MM.1S (cell line): Measurements from ENCODE around the gene PCDH18.

Experiments
- DNase-seq: peaks from one replicate; pipeline ENCODE4 v3.0.0-alpha.2; 2015
- H2AFZ ChIP-seq: fragments of 300-600 bp; sonication (generic); 2 replicates; pipeline ENCODE4 v1.6.0; 2016; ENCODE audit warnings: antibody characterized with exemption, low read length
- H3F3A ChIP-seq: fragments of 300-600 bp; sonication (generic); 2 replicates; pipeline ENCODE4 v1.6.1; 2016; ENCODE audit warnings: mild to moderate bottlenecking, antibody characterized with exemption, low read length, moderate library complexity, mixed read lengths; ENCODE audit not compliant: insufficient read depth
- H3K27ac ChIP-seq: fragments of 300-600 bp; sonication (generic); 2 replicates; pipeline ENCODE4 v1.5.1; 2016; ENCODE audit warnings: mild to moderate bottlenecking, low read length
- H3K27me3 ChIP-seq: fragments of 300-600 bp; sonication (generic); replicated peaks from 2 replicates; pipeline ENCODE4 v1.6.0; 2016; ENCODE audit warnings: low read length; ENCODE audit not compliant: insufficient read depth
- H3K36me3 ChIP-seq: fragments of 300-600 bp; sonication (generic); replicated peaks from 2 replicates; pipeline ENCODE4 v1.6.1; 2016; ENCODE audit warnings: mild to moderate bottlenecking, low read length, mixed read lengths; ENCODE audit not compliant: insufficient read depth
- H3K4me1 ChIP-seq: fragments of 300-600 bp; sonication (generic); 2 replicates; pipeline ENCODE4 v1.6.1; 2016; ENCODE audit warnings: low read length, mixed read lengths
- H3K4me2 ChIP-seq: fragments of 300-600 bp; sonication (generic); 2 replicates; pipeline ENCODE4 v1.6.0; 2016; ENCODE audit warnings: low read depth, low read length
- H3K4me3 ChIP-seq: fragments of 300-600 bp; sonication (generic); 2 replicates; pipeline ENCODE4 v1.5.1; 2016; ENCODE audit warnings: low read length, mixed read lengths
- H3K79me2 ChIP-seq: fragments of 300-600 bp; sonication (generic); 2 replicates; pipeline ENCODE4 v1.6.1; 2016; ENCODE audit warnings: mixed run types, low read length, mixed read lengths
- H3K9ac ChIP-seq: fragments of 300-600 bp; sonication (generic); 2 replicates; pipeline ENCODE4 v1.6.1; 2016; ENCODE audit warnings: low read length, mixed read lengths
- H3K9me2 ChIP-seq: fragments of 300-600 bp; sonication (generic); replicated peaks from 2 replicates; pipeline ENCODE4 v1.6.1; 2016; ENCODE audit warnings: mild to moderate bottlenecking, low read length, mixed read lengths; ENCODE audit not compliant: insufficient read depth
- H3K9me3 ChIP-seq: fragments of 300-600 bp; sonication (generic); replicated peaks from 2 replicates; pipeline ENCODE4 v1.6.1; 2016; ENCODE audit warnings: mild to moderate bottlenecking, low read length, mixed read lengths; ENCODE audit not compliant: insufficient read depth
- H4K20me1 ChIP-seq: fragments of 300-600 bp; sonication (generic); 2 replicates; pipeline ENCODE4 v1.6.1; 2016; ENCODE audit warnings: mild to moderate bottlenecking, low read length, moderate library complexity, mixed read lengths; ENCODE audit not compliant: insufficient read depth
- CTCF ChIP-seq: fragments of 300-600 bp; sonication (generic); IDR thresholded peaks from 2 replicates; pipeline ENCODE4 v1.5.1; 2016; ENCODE audit warnings: antibody characterized with exemption, low read length, mixed read lengths
- EZH2 ChIP-seq: fragments of 300-600 bp; sonication (generic); optimal IDR thresholded peaks from 2 replicates; pipeline ENCODE3; 2017; ENCODE audit warnings: low read depth, mild to moderate bottlenecking, antibody characterized with exemption, low read length, mixed read lengths
- EZH2phosphoT487 ChIP-seq: fragments of 300-600 bp; sonication (generic); IDR thresholded peaks from 2 replicates; pipeline ENCODE4 v1.6.1; 2018; ENCODE audit warnings: antibody characterized with exemption, low read length

PCDH18 gene

GRCh38 chr4:137545461-137545861, 13.2 kb upstream of the PCDH18 start:
- Histone ChIP-seq H3K4me1 (no peaks in the 10 kb centered on the region), H2AFZ (no peak overlapping the region), H4K20me1 (no peaks in the 10 kb centered on the region), H3K9me3 (no peaks in the 10 kb centered on the region), H3K9me2 (no peaks in the 10 kb centered on the region), H3K79me2 (no peaks in the 10 kb centered on the region), H3K4me3 (no peak overlapping the region), H3K27ac (no peak overlapping the region), H3K4me2 (no peak overlapping the region), H3F3A (no peaks in the 10 kb centered on the region), H3K27me3 (no peaks in the 10 kb centered on the region), H3K9ac (no peak overlapping the region), H3K36me3 (no peaks in the 10 kb centered on the region)
- no peak for DNase-seq
- TF ChIP-seq EZH2phosphoT487 = no peak
- no peak for TF ChIP-seq EZH2
- no peak for TF ChIP-seq CTCF

GRCh38 chr4:137543648-137544047, 11.4 kb upstream of the PCDH18 start:
- no peaks in the 10 kb centered on the region for H4K20me1 ChIP-seq
- no peaks in the 10 kb centered on the region for H3F3A ChIP-seq
- no peaks in the 10 kb centered on the region for H3K27me3 ChIP-seq
- no peaks in the 10 kb centered on the region for H3K9me3 ChIP-seq
- no peak overlapping the region for H3K4me3 ChIP-seq
- TF ChIP-seq EZH2 (no peak), EZH2phosphoT487 (no peak), CTCF (no peak)
- no peaks in the 10 kb centered on the region for H3K79me2 ChIP-seq
- H3K27ac ChIP-seq = no peak overlapping the region
- H3K36me3 ChIP-seq = no peaks in the 10 kb centered on the region
- no peak overlapping the region for H3K4me2 ChIP-seq
- H3K4me1 ChIP-seq = no peaks in the 10 kb centered on the region
- no peak for DNase-seq
- no peak overlapping the region for H2AFZ ChIP-seq
- H3K9me2 ChIP-seq = no peaks in the 10 kb centered on the region
- H3K9ac ChIP-seq = no peak overlapping the region

GRCh38 chr4:137543198-137543597, 10.9 kb upstream of the PCDH18 start:
- no peak overlapping the region for H3K4me2 ChIP-seq
- H3K9ac ChIP-seq = no peak overlapping the region
- no peaks in the 10 kb centered on the region for H3F3A ChIP-seq
- H3K79me2 ChIP-seq = no peaks in the 10 kb centered on the region
- no peaks in the 10 kb centered on the region for H3K9me2 ChIP-seq
- H3K36me3 ChIP-seq = no peaks in the 10 kb centered on the region
- no peak for DNase-seq
- no peaks in the 10 kb centered on the region for H3K27me3 ChIP-seq
- H3K4me3 ChIP-seq = no peak overlapping the region
- H3K27ac ChIP-seq = no peak overlapping the region
- TF ChIP-seq EZH2 (no peak), EZH2phosphoT487 (no peak), CTCF (no peak)
- no peaks in the 10 kb centered on the region for H3K9me3 ChIP-seq
- no peaks in the 10 kb centered on the region for H3K4me1 ChIP-seq
- H4K20me1 ChIP-seq = no peaks in the 10 kb centered on the region
- H2AFZ ChIP-seq = no peak overlapping the region
